LoVo (cell line): ENCODE results near the gene GARIN5B.

Experiments
- DNase-seq: peaks from one replicate; pipeline ENCODE4 v3.0.0-alpha.2; 2016; ENCODE audit warnings: low spot score

GARIN5B gene

GRCh38 chr19:55370305-55370988 is 7.4 kb upstream of the GARIN5B start, which contains the start of gene IL11:
Gene IL11, minus strand, starts transcription at chr19:55370463. Its CDS starts 153 bp downstream, at chr19:55370310.
- DNase-seq: no peak

GRCh38 chr19:55369653-55370304 is 6.7 kb upstream of the GARIN5B start:
- DNase-seq: no peak

- DNase-seq: no peak
These were observed 5.9 kb upstream of the GARIN5B start for GRCh38 chr19:55368701-55369563.

GRCh38 chr19:55368106-55368505 is 5.0 kb upstream of the GARIN5B start:
- no peak for DNase-seq

GRCh38 chr19:55366790-55367189 is 3.7 kb upstream of the GARIN5B start:
- DNase-seq: no peak

- no peak for DNase-seq
These were observed 2.9 kb upstream of the GARIN5B start for GRCh38 chr19:55365964-55366363.

- no peak for DNase-seq
These were observed 2.2 kb upstream of the GARIN5B start for GRCh38 chr19:55365245-55365644.

GRCh38 chr19:55362174-55362989 is 678 bp downstream of the GARIN5B start:
- no peak for DNase-seq

GRCh38 chr19:55360902-55361301 is 2.2 kb downstream of the GARIN5B start:
- DNase-seq: no peak

GRCh38 chr19:55358943-55359908 is 3.8 kb downstream of the GARIN5B start:
- DNase-seq: no peak

GRCh38 chr19:55358493-55358892 is 4.6 kb downstream of the GARIN5B start:
- DNase-seq: no peak

- DNase-seq: no peak
These were observed 7.7 kb downstream of the GARIN5B start for GRCh38 chr19:55355213-55355821.

GRCh38 chr19:55354698-55355212 is 8.3 kb downstream of the GARIN5B start, which contains the start of gene COX6B2:
Gene COX6B2, minus strand, starts transcription at chr19:55354719. Its CDS starts 198 bp downstream, at chr19:55354521.
- no peak for DNase-seq

- peak; percentile 73 for DNase-seq
These were observed 9.0 kb downstream of the GARIN5B start for GRCh38 chr19:55353803-55354697.

GRCh38 chr19:55353356-55353802 is 9.7 kb downstream of the GARIN5B start:
- no peak for DNase-seq

- DNase-seq: no peak
These were observed 10.4 kb downstream of the GARIN5B start for GRCh38 chr19:55352549-55353145.

- peak; percentile 67 for DNase-seq
These were observed 11.0 kb downstream of the GARIN5B start for GRCh38 chr19:55352040-55352439.

GRCh38 chr19:55350620-55351315 is 12.3 kb downstream of the GARIN5B start:
- DNase-seq: no peak
